B cell (primary cell): ENCODE measurements around the gene PAPPA. TPM values are rescaled to one million over a fixed set of nuclear protein-coding genes. Genes with fewer than 3 reads are reported as not detected.

Experiments used
- ATAC-seq: fragments of 200-7000 bp; cut with Tn5 transposase; one replicate; pipeline ENCODE4 v1.10.0; 2021; ENCODE audit warnings: low read depth, mild to moderate bottlenecking, moderate number of reproducible peaks, moderate library complexity
- CTCF ChIA-PET: fragments of 350-600 bp; sonication (Branson Sonifier 250); formaldehyde crosslinking; loops from one replicate; lab custom pipeline; 2021; ENCODE audit warnings: antibody characterized with exemption, inconsistent platforms; lab: Charles Lee
- POLR2A ChIA-PET: fragments of 350-600 bp; sonication (Branson Sonifier 250); formaldehyde crosslinking; loops from one replicate; lab custom pipeline; 2021; ENCODE audit warnings: antibody characterized with exemption; lab: Charles Lee
- DNase-seq: peaks from one replicate; pipeline ENCODE4 v3.0.0; 2013
- H2AFZ ChIP-seq: 2 replicates; pipeline ENCODE4 v1.6.1; 2012; ENCODE audit warnings: mild to moderate bottlenecking, low read depth, low read length; ENCODE audit not compliant: insufficient read depth, poor library complexity, severe bottlenecking
- H3K27ac ChIP-seq, 2 donors: 1 replicate in 1 of 2; 2 replicates in 1 of 2; pipeline ENCODE4 v1.5.1; 2012 to 2013; ENCODE audit warnings: low read length in 2 of 2, mild to moderate bottlenecking in 2 of 2, moderate library complexity in 1 of 2
- H3K27me3 ChIP-seq, 4 experiments: fragments of 200-600 bp in 1 of 4; sonication (generic) in 1 of 4; replicated peaks in 1 of 4; 1 replicate in 2 of 4; 2 replicates in 2 of 4; pipeline versions ENCODE4 v1.6.1 to v1.7.0; 2013 to 2016; ENCODE audit warnings: low read length in 3 of 4, mild to moderate bottlenecking in 2 of 4, mixed read lengths in 1 of 4, moderate library complexity in 1 of 4; ENCODE audit not compliant: insufficient read depth in 4 of 4, control insufficient read depth in 3 of 4; ENCODE audit errors: control extremely low read depth in 1 of 4
- H3K36me3 ChIP-seq, 2 experiments: replicated peaks in 1 of 2; 1 replicate in 1 of 2; 2 replicates in 1 of 2; pipeline versions ENCODE4 v1.6.1 to v1.7.1; 2013; ENCODE audit warnings: low read length in 1 of 2; ENCODE audit not compliant: insufficient read depth in 2 of 2, control insufficient read depth in 1 of 2; ENCODE audit errors: control extremely low read depth in 1 of 2, extremely low read depth in 1 of 2
- H3K4me1 ChIP-seq, 2 donors: fragments of 200-600 bp in 1 of 2; sonication (generic) in 1 of 2; 1 replicate in 1 of 2; 2 replicates in 1 of 2; pipeline versions ENCODE4 v1.5.1 to v1.6.1; 2013 to 2017; ENCODE audit warnings: low read length in 2 of 2; ENCODE audit not compliant: control insufficient read depth in 2 of 2, insufficient read depth in 2 of 2
- H3K4me2 ChIP-seq: replicated peaks from 2 replicates; pipeline ENCODE3; 2012; ENCODE audit warnings: mild to moderate bottlenecking, low read depth, low read length; ENCODE audit not compliant: poor library complexity, severe bottlenecking
- H3K4me3 ChIP-seq, 5 experiments: fragments of 200-600 bp in 1 of 5; sonication (generic) in 1 of 5; 1 replicate in 3 of 5; 2 replicates in 2 of 5; pipeline versions ENCODE4 v1.5.1 to v1.7.0; 2011 to 2016; ENCODE audit warnings: low read length in 4 of 5, mild to moderate bottlenecking in 4 of 5, low read depth in 2 of 5, control low read depth in 1 of 5, moderate library complexity in 1 of 5; ENCODE audit not compliant: insufficient read depth in 1 of 5; ENCODE audit errors: control extremely low read depth in 1 of 5, extremely low read depth in 1 of 5
- H3K79me2 ChIP-seq: fragments of 200-600 bp; sonication (generic); one replicate; pipeline ENCODE4 v1.6.0; 2016; ENCODE audit warnings: low read length; ENCODE audit not compliant: control insufficient read depth, insufficient read depth
- H3K9ac ChIP-seq: fragments of 200-600 bp; sonication (generic); 2 replicates; pipeline ENCODE4 v1.6.1; 2017; ENCODE audit warnings: mild to moderate bottlenecking, low read length, moderate library complexity
- H3K9me3 ChIP-seq, 3 donors: one replicate each; pipeline versions ENCODE4 v1.6.1 to v1.7.1; 2013; ENCODE audit warnings: low read length in 2 of 3; ENCODE audit not compliant: control insufficient read depth in 2 of 3, insufficient read depth in 1 of 3; ENCODE audit errors: control extremely low read depth in 1 of 3
- H4K20me1 ChIP-seq: 2 replicates; pipeline ENCODE4 v1.6.0; 2012; ENCODE audit warnings: mild to moderate bottlenecking, low read length; ENCODE audit not compliant: insufficient read depth, control insufficient read depth, poor library complexity, severe bottlenecking
- H3K27ac Mint-ChIP-seq: one replicate; pipeline ENCODE4 v1.8.0; 2021; ENCODE audit warnings: mixed read lengths
- H3K27me3 Mint-ChIP-seq: one replicate; pipeline ENCODE4 v1.8.0; 2021; ENCODE audit warnings: mixed read lengths
- H3K4me1 Mint-ChIP-seq: one replicate; pipeline ENCODE4 v1.8.0; 2021; ENCODE audit warnings: mixed read lengths
- H3K4me3 Mint-ChIP-seq: one replicate; pipeline ENCODE4 v1.8.0; 2021; ENCODE audit warnings: mixed read lengths
- H3K9me3 Mint-ChIP-seq: one replicate; pipeline ENCODE4 v1.8.0; 2022; ENCODE audit warnings: mixed read lengths; ENCODE audit not compliant: insufficient read depth
- CTCF ChIP-seq: fragments of 200-600 bp; IDR thresholded peaks from one replicate; pipeline ENCODE4 v1.8.0; 2022; ENCODE audit warnings: antibody characterized with exemption, mild to moderate bottlenecking
- EZH2 ChIP-seq: IDR thresholded peaks from 2 replicates; pipeline ENCODE4 v1.6.1; 2012; ENCODE audit warnings: borderline replicate concordance, low read depth, mild to moderate bottlenecking, moderate library complexity, low read length; ENCODE audit not compliant: insufficient read depth, poor library complexity, severe bottlenecking
- WGBS: methylation state at CpG from one replicate; pipeline ENCODE4 v1.1.5; 2013; ENCODE audit warnings: missing lambda C conversion rate; ENCODE audit not compliant: insufficient coverage; 5-methylcytosine and 5-hydroxymethylcytosine counted together
- intact Hi-C: fragments of 100-400 bp; cut with micrococcal nuclease; formaldehyde crosslinking; loops from one replicate; pipeline ENCODE4 v1.10.0; 2022
- polyA plus RNA-seq: library from polyadenylated mRNA; depleted of rRNA; stranded (reverse); fragments of >200 nt; gene quantifications from 2 replicates; pipeline ENCODE4 v1.2.3, GENCODE V29; 2012
- total RNA-seq, 2 donors: library from RNA; stranded (reverse); fragments of 120-200 nt in 1 of 2; gene quantifications; 1 replicate in 1 of 2; 2 replicates in 1 of 2; pipeline versions ENCODE4 v1.2.3 to v1.2.4, GENCODE V29; 2013 to 2022

PAPPA gene
- total and polyA plus RNA-seq, 2 donors (not counting 1 experiment from before 2014, with no cell fraction given) = not detected

DNA sequence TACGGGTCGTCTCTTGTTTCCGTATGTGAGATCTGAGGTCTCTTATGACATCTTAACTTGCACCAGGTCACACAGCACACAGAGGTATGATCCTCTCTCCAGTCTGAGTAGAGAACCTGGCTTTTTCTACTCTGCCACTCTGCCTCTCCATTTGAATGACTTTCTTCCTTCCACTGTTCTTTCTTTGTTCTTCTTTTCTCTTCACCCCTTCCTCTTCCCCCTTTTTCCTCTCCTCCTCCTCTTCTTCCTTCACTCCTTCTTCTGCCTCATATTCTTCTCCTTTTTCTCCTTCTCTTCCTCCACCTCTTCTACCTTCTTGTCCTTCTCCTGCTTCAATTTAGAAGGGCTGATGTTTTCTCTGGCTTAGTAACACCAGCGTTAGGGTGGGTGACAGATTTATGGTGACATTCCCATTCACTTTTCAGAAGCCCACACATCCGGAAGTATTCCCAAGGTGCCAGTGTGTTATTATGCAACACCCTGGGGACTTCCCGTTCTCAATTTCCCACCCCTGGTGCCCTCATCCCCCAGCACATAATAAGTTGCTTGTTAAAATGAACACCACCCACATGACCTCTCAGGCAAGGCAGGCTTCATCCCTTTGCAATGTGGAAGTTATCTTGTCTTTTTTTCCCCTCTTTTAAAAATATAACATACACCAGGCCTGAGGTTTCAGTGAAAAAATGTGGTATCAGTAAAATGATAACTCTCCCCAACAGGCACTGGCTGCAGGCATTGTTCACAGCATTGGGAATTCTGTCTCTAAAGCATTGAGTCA is 122.0 kb downstream of the PAPPA start:
- no peak overlapping the region for H3K4me3 ChIP-seq
- H3K9me3 ChIP-seq = peaks cover 0 to 4% (median 0%) of the 10 kb centered on the region in 3 donors
- no peak overlapping the region for H3K27ac ChIP-seq
- no peaks in the 10 kb centered on the region for H3K36me3 ChIP-seq
- ATAC-seq (no peak), DNase-seq (no peak)
- no peak overlapping the region for H3K4me2 ChIP-seq
- peaks cover 6% of the 10 kb centered on the region for H3K27me3 Mint-ChIP-seq
- H4K20me1 ChIP-seq = no peaks in the 10 kb centered on the region
- no peaks in the 10 kb centered on the region for H3K4me1 ChIP-seq
- no peaks in the 10 kb centered on the region for H3K4me1 Mint-ChIP-seq
- H3K9me3 Mint-ChIP-seq = no peaks in the 10 kb centered on the region
- CTCF ChIA-PET = no interaction called here
- H3K27me3 ChIP-seq = no peaks in the 10 kb centered on the region
- no peak overlapping the region for H2AFZ ChIP-seq
- WGBS = 57% methylated on average over 5 of the region's 6 CpGs
- no peak overlapping the region for H3K27ac Mint-ChIP-seq
- no peaks in the 10 kb centered on the region for H3K79me2 ChIP-seq
- no peak overlapping the region for H3K9ac ChIP-seq
- TF ChIP-seq EZH2 (no peak), CTCF (no peak)
- H3K4me3 Mint-ChIP-seq = no peak overlapping the region
- POLR2A ChIA-PET = no interaction called here
- intact Hi-C loops = no loop called here

DNA sequence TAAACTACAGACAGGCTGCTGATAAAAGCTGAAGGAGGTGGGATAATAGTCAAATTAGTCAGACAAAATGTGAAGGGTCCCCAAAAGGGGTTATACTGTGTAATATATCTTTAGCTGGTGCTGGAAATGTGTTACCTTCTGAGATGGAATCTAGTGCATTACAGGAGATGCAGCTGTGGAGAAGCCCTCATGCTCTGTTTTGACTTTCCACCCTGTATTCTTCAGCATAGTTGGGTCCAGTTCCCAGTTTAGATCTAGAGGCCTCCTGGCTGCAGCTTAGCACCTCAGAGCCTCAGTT is 122.6 kb downstream of the PAPPA start:
- H3K9ac ChIP-seq = no peak overlapping the region
- no peaks in the 10 kb centered on the region for H3K27me3 ChIP-seq
- H2AFZ ChIP-seq = no peak overlapping the region
- CTCF ChIA-PET = no interaction called here
- Mint-ChIP-seq H3K9me3 (no peaks in the 10 kb centered on the region), H3K27ac (no peak overlapping the region), H3K27me3 (peaks cover 6% of the 10 kb centered on the region), H3K4me3 (no peak overlapping the region), H3K4me1 (no peaks in the 10 kb centered on the region)
- no peak overlapping the region for H3K4me3 ChIP-seq
- no peaks in the 10 kb centered on the region for H4K20me1 ChIP-seq
- DNase-seq (no peak), ATAC-seq (no peak)
- H3K4me1 ChIP-seq = no peaks in the 10 kb centered on the region
- no peak overlapping the region for H3K4me2 ChIP-seq
- H3K9me3 ChIP-seq = peaks cover 0 to 4% (median 0%) of the 10 kb centered on the region in 3 donors
- POLR2A ChIA-PET = no interaction called here
- no peaks in the 10 kb centered on the region for H3K36me3 ChIP-seq
- no peak overlapping the region for H3K27ac ChIP-seq
- no peak for TF ChIP-seq CTCF
- TF ChIP-seq EZH2 = no peak
- H3K79me2 ChIP-seq = no peaks in the 10 kb centered on the region
- intact Hi-C loops = no loop called here
